Gastrocnemius medialis (tissue), 4 donors: Measurements from ENCODE around the gene FAM168A.

Experiments
- CTCF ChIP-seq, 5 experiments: fragments of 450-650 bp in 3 of 5; fragments of 200-600 bp in 2 of 5; sonication (generic) in 2 of 5; IDR thresholded peaks in 4 of 5; conservative IDR thresholded peaks in 1 of 5; 1 replicate in 4 of 5; 2 replicates in 1 of 5; pipeline ENCODE4 v1.5.1; 2016 to 2019; ENCODE audit warnings: antibody characterized with exemption in 5 of 5, mild to moderate bottlenecking in 3 of 5, moderate library complexity in 3 of 5
- POLR2A ChIP-seq, 2 donors: fragments of 450-650 bp; IDR thresholded peaks; one replicate each; pipeline ENCODE4 v1.6.1; 2017; ENCODE audit warnings: antibody characterized with exemption in 2 of 2, mild to moderate bottlenecking in 2 of 2, moderate library complexity in 2 of 2

- TF ChIP-seq CTCF (IDR thresholded peaks at IDR 0.05 in 4 of 5, conservative IDR thresholded peaks at IDR 0.05 in 1 of 5) (no peak), POLR2A (IDR thresholded peaks at IDR 0.05) (no peak)
These were observed 168.7 kb downstream of the FAM168A start for GRCh38 chr11:73429121-73429750.
